ENCODE results near the gene FBXO46.

Gene FBXO46

DNA sequence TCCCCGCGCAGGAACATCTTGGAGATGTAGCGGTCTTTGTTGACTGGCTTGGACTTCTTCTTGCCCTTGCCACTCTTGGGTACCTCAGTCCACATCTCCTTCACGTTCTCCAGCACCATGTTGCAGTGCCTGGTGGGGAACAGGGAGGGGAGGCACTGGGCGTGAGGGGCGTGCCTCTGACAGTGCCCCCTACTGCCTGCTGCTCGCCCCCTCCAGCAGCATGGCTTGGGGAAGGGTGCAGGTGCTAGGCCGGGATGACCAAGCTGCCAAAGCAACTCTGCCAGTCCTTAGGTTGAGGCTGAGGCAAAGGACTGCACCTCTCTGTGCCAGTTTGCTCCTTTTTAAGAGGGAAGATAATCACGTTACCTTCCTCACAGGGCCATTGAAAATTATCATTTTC lies 43.1 kb downstream of the FBXO46 start:
- TF ChIP-seq TAF1 (IDR thresholded peaks at IDR 0.05; ENCODE audit: borderline replicate concordance, insufficient read depth, low read length), result no peak

DNA sequence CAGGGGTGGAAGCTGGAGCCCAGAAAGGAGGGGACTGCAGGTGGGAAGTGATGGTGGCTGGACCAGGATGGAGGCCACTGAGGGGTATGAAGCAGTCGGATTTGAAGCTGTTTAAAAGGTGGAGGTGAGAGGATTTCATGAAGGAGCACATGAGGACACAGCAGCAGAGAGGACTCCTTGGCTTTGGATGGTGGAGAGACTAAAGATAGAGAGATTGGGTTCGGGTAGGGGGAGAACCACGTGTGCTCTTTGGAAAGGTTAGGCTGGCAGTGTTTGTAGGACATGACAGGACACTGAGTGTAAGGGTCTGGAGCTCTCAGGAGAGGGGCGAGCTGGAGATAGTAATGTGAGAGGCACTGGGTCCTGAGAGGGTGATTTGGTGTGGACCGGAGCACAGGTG lies 47.8 kb downstream of the FBXO46 start:
- TF ChIP-seq FOXP2 (optimal IDR thresholded peaks at IDR 0.05; ENCODE audit: borderline replicate concordance, extremely low read depth, extremely low read length, insufficient read depth) (no peak), SIN3A (IDR thresholded peaks at IDR 0.05; ENCODE audit: borderline replicate concordance, insufficient read depth, low read length) (no peak), TAF1 (IDR thresholded peaks at IDR 0.05; ENCODE audit: borderline replicate concordance, insufficient read depth, low read length) (no peak), POLR2AphosphoS5 (IDR thresholded peaks at IDR 0.05; ENCODE audit: low read depth, low read length) (no peak)
- TF ChIP-seq, protein P1, sequence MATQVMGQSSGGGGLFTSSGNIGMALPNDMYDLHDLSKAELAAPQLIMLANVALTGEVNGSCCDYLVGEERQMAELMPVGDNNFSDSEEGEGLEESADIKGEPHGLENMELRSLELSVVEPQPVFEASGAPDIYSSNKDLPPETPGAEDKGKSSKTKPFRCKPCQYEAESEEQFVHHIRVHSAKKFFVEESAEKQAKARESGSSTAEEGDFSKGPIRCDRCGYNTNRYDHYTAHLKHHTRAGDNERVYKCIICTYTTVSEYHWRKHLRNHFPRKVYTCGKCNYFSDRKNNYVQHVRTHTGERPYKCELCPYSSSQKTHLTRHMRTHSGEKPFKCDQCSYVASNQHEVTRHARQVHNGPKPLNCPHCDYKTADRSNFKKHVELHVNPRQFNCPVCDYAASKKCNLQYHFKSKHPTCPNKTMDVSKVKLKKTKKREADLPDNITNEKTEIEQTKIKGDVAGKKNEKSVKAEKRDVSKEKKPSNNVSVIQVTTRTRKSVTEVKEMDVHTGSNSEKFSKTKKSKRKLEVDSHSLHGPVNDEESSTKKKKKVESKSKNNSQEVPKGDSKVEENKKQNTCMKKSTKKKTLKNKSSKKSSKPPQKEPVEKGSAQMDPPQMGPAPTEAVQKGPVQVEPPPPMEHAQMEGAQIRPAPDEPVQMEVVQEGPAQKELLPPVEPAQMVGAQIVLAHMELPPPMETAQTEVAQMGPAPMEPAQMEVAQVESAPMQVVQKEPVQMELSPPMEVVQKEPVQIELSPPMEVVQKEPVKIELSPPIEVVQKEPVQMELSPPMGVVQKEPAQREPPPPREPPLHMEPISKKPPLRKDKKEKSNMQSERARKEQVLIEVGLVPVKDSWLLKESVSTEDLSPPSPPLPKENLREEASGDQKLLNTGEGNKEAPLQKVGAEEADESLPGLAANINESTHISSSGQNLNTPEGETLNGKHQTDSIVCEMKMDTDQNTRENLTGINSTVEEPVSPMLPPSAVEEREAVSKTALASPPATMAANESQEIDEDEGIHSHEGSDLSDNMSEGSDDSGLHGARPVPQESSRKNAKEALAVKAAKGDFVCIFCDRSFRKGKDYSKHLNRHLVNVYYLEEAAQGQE (IDR thresholded peaks at IDR 0.05; ENCODE audit: insufficient read depth in 1 of 2, low read depth in 2 of 2, low read length in 2 of 2), result no peak

DNA sequence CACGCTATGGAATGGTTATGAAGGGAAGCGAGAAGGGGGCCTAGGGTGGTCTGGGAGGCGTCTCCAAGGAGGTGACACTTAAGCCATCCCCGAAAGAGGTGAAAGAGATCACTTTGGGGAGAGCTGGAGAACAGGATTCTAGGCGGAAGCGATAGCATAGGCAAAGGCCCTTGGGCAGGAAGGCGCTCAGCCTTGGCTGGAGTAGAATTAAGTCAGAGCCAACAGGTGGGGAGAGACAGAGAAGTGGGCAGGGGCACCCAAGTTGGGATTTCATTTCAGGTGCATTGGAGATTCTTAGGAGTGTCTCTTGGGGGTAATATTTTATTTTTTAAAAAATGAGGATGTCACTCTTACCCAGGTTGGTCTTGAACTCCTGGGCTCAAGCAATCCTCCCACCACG lies 48.6 kb downstream of the FBXO46 start:
- TF ChIP-seq, protein P1 (IDR thresholded peaks at IDR 0.05; ENCODE audit: insufficient read depth in 1 of 2, low read depth in 2 of 2, low read length in 2 of 2), result no peak
- TF ChIP-seq SIN3A (IDR thresholded peaks at IDR 0.05; ENCODE audit: borderline replicate concordance, insufficient read depth, low read length), result no peak
- no peak for TF ChIP-seq POLR2AphosphoS5 (IDR thresholded peaks at IDR 0.05; ENCODE audit: low read depth, low read length)
- no peak for TF ChIP-seq TAF1 (IDR thresholded peaks at IDR 0.05; ENCODE audit: borderline replicate concordance, insufficient read depth, low read length)
- TF ChIP-seq FOXP2 (optimal IDR thresholded peaks at IDR 0.05; ENCODE audit: borderline replicate concordance, extremely low read depth, extremely low read length, insufficient read depth), result no peak

DNA sequence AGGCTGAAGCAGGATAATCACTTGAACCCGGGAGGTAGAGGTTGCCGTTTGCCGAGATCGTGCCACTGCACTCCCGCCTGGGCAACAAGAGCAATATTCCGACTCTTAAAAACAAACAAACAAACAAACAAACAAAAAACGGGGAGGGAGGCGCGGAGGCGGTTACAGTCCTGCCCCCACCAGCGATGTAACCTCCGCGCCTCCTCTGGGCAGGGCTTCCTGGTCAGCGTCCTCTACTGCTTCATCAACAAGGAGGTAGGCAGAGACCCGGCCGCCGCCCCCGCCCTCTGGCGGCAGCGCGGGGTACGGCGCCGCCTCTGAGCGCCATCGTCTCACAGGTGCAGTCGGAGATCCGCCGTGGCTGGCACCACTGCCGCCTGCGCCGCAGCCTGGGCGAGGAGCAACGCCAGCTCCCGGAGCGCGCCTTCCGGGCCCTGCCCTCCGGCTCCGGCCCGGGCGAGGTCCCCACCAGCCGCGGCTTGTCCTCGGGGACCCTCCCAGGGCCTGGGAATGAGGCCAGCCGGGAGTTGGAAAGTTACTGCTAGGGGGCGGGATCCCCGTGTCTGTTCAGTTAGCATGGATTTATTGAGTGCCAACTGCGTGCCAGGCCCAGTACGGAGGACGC lies 49.2 kb downstream of the FBXO46 start:
- TF ChIP-seq SIN3A (IDR thresholded peaks at IDR 0.05; ENCODE audit: borderline replicate concordance, insufficient read depth, low read length), result no peak
- TF ChIP-seq FOXP2 (optimal IDR thresholded peaks at IDR 0.05; ENCODE audit: borderline replicate concordance, extremely low read depth, extremely low read length, insufficient read depth), result peak; percentile 85

DNA sequence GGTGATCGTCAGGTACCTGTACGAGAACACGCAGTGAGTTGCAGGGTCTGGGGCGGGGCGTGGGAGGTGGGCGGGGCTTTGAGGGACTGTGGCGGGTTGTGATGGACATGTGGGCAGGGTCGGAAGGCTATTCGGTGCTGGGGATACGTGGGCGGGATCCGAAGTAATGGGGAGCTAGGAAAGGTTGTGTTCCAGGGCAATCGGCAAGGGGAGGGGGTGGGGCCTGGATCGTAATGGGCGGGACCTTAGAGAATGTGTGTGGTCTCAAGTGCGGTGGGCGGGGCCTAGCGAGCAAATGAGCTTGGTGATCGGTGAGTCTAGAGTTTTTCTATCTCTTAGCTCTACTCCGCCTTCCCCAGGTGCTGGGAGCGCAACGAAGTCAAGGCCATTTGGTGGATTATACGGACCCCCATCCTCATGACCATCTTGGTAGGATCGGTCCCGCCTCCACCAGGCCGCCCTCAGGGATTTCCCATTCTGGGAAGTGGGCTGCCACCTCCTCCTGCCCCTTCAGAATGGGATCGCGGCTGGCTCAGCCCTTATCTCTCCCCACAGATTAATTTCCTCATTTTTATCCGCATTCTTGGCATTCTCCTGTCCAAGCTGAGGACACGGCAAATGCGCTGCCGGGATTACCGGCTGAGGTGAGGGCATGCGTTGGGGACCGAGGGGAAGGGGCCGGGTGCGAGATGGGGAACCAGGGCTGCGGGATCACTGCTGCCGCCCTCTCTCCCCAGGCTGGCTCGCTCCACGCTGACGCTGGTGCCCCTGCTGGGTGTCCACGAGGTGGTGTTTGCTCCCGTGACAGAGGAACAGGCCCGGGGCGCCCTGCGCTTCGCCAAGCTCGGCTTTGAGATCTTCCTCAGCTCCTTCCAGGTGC lies 53.1 kb downstream of the FBXO46 start:
- no peak for TF ChIP-seq TAF1 (IDR thresholded peaks at IDR 0.05; ENCODE audit: borderline replicate concordance, insufficient read depth, low read length)
- no peak for TF ChIP-seq POLR2AphosphoS5 (IDR thresholded peaks at IDR 0.05; ENCODE audit: low read depth, low read length)
- no peak for TF ChIP-seq SIN3A (IDR thresholded peaks at IDR 0.05; ENCODE audit: borderline replicate concordance, insufficient read depth, low read length)
- TF ChIP-seq, protein P1 (IDR thresholded peaks at IDR 0.05; ENCODE audit: insufficient read depth in 1 of 2, low read depth in 2 of 2, low read length in 2 of 2), result no peak
- TF ChIP-seq FOXP2 (optimal IDR thresholded peaks at IDR 0.05; ENCODE audit: borderline replicate concordance, extremely low read depth, extremely low read length, insufficient read depth), result no peak

DNA sequence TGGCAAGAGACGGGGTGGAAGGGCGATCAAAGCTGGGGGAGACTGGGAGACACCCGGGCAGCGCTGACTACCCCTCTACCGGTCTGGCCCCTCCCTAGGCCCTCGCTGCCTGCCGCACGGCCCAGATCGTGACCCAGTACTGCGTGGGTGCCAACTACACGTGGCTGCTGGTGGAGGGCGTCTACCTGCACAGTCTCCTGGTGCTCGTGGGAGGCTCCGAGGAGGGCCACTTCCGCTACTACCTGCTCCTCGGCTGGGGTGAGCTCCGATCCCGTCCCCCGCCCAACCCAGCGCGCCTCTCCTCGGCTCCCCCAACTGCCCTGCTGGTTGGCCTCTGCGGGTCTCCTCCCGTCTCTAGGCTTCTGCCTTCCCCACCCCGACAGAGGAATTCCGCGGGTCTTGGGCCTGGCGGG lies 53.8 kb downstream of the FBXO46 start:
- TF ChIP-seq, protein P1 (IDR thresholded peaks at IDR 0.05; ENCODE audit: insufficient read depth in 1 of 2, low read depth in 2 of 2, low read length in 2 of 2), result no peak
- no peak for TF ChIP-seq SIN3A (IDR thresholded peaks at IDR 0.05; ENCODE audit: borderline replicate concordance, insufficient read depth, low read length)
- TF ChIP-seq FOXP2 (optimal IDR thresholded peaks at IDR 0.05; ENCODE audit: borderline replicate concordance, extremely low read depth, extremely low read length, insufficient read depth), result no peak
- TF ChIP-seq POLR2AphosphoS5 (IDR thresholded peaks at IDR 0.05; ENCODE audit: low read depth, low read length), result no peak
- no peak for TF ChIP-seq TAF1 (IDR thresholded peaks at IDR 0.05; ENCODE audit: borderline replicate concordance, insufficient read depth, low read length)
